Tibial nerve (tissue), 4 donors: ENCODE results near the gene SEPTIN1. TPM values are rescaled to one million over a fixed set of nuclear protein-coding genes. Genes with fewer than 3 reads are reported as not detected.
"Not testable (repeated sequence)": the region's sequence is repeated elsewhere in the genome, so short reads cannot be mapped to it uniquely, and the experiment has no call there.

Experiments
- DNase-seq, 2 donors: peaks; one replicate each; pipeline ENCODE4 v3.0.0-alpha.2; 2019; ENCODE audit warnings: low spot score in 2 of 2
- H3K27ac ChIP-seq, 4 donors: fragments of 200-600 bp; sonication (generic) in 3 of 4; one replicate each; pipeline ENCODE4 v1.5.1; 2017 to 2019; ENCODE audit warnings: mild to moderate bottlenecking in 1 of 4
- H3K27me3 ChIP-seq, 2 donors: fragments of 200-600 bp; sonication (generic) in 1 of 2; one replicate each; pipeline versions ENCODE4 v1.5.1 to v1.6.0; 2017 to 2019
- H3K36me3 ChIP-seq, 3 donors: fragments of 200-600 bp; sonication (generic); one replicate each; pipeline ENCODE4 v1.5.1; 2018 to 2019
- H3K4me1 ChIP-seq, 4 donors: fragments of 200-600 bp; sonication (generic) in 3 of 4; one replicate each; pipeline ENCODE4 v1.5.1; 2017 to 2019
- H3K4me3 ChIP-seq, 4 donors: fragments of 200-600 bp; sonication (generic) in 3 of 4; one replicate each; pipeline ENCODE4 v1.5.1; 2017 to 2019; ENCODE audit warnings: mild to moderate bottlenecking in 1 of 4, moderate library complexity in 1 of 4
- H3K9me3 ChIP-seq, 4 donors: fragments of 200-600 bp; sonication (generic) in 3 of 4; one replicate each; pipeline ENCODE4 v1.5.1; 2017 to 2019
- CTCF ChIP-seq, 5 experiments: fragments of 200-600 bp in 3 of 5; fragments of 450-650 bp in 2 of 5; sonication (generic) in 3 of 5; IDR thresholded peaks; one replicate each; pipeline ENCODE4 v1.5.1; 2016 to 2019; ENCODE audit warnings: antibody characterized with exemption in 5 of 5, mild to moderate bottlenecking in 3 of 5, moderate library complexity in 2 of 5
- EP300 ChIP-seq, 2 donors: sonication (generic); formaldehyde crosslinking; IDR thresholded peaks; one replicate each; pipeline ENCODE4 v1.6.1; 2017; ENCODE audit warnings: antibody characterized with exemption in 2 of 2, mild to moderate bottlenecking in 1 of 2
- POLR2A ChIP-seq, 2 donors: fragments of 450-650 bp; IDR thresholded peaks; one replicate each; pipeline ENCODE4 v1.6.1; 2017; ENCODE audit warnings: antibody characterized with exemption in 2 of 2, mild to moderate bottlenecking in 2 of 2, moderate library complexity in 2 of 2
- WGBS, 2 donors: methylation state at CpG; one replicate each; pipeline ENCODE4 v1.1.5; 2018; 5-methylcytosine and 5-hydroxymethylcytosine counted together
- small RNA-seq: library from RNA; depleted of rRNA; stranded (forward); fragments of <200 nt; gene quantifications from one replicate; pipeline ENCODE3, GENCODE V24; 2016
- total RNA-seq, 4 donors: library from RNA; depleted of rRNA; stranded (reverse); fragments of >200 nt; gene quantifications; one replicate each; pipeline ENCODE4 v1.1.0, GENCODE V29; 2016

Gene SEPTIN1
- total RNA-seq, 4 donors from 2014 or later, result 1.4 to 4.8 (median 3.6) TPM; not detected in 1

GRCh38 chr16:30335598-30336474 is 46.5 kb downstream of the SEPTIN1 start:
- Histone ChIP-seq H3K27ac (peak overlapping the region in 3 of 4 donors; percentile 93 to 99 (median 97)), H3K36me3 (no peaks in the 10 kb centered on the region), H3K4me1 (peaks cover 0 to 7% (median 5%) of the 10 kb centered on the region in 4 donors), H3K27me3 (no peaks in the 10 kb centered on the region), H3K4me3 (peak overlapping the region; percentile 60 to 95 (median 80)), H3K9me3 (no peaks in the 10 kb centered on the region)
- no peak for DNase-seq
- no peak for TF ChIP-seq CTCF (IDR thresholded peaks at IDR 0.05)
- TF ChIP-seq POLR2A (IDR thresholded peaks at IDR 0.05), result no peak
- no peak for TF ChIP-seq EP300 (IDR thresholded peaks at IDR 0.05)
- WGBS, 2 donors, result 42 to 45% methylated on average over 17 of the region's 17 CpGs

GRCh38 chr16:30335028-30335597 is 47.2 kb downstream of the SEPTIN1 start:
- peak overlapping the region; percentile 93 to 99 (median 96) for H3K27ac ChIP-seq
- H3K9me3 ChIP-seq, H3K4me1 ChIP-seq, H3K27me3 ChIP-seq, H3K36me3 ChIP-seq: not testable (repeated sequence)
- TF ChIP-seq POLR2A (IDR thresholded peaks at IDR 0.05) (peak; percentile 44 to 95), CTCF (IDR thresholded peaks at IDR 0.05) (peak in 2 of 5 experiments; percentile 13 to 30), EP300 (IDR thresholded peaks at IDR 0.05) (peak in 1 of 2 donors; percentile 71)
- 0% methylated on average over 39 to 43 of the region's 70 CpGs for WGBS, 2 donors
- peak; percentile 73 to 74 for DNase-seq
- peak overlapping the region; percentile 60 to 95 (median 80) for H3K4me3 ChIP-seq

- 0 to 2% methylated on average over 5 to 10 of the region's 33 CpGs for WGBS, 2 donors
- peak overlapping the region; percentile 93 to 99 (median 96) for H3K27ac ChIP-seq
- not testable (repeated sequence) for H3K27me3 ChIP-seq, H3K4me1 ChIP-seq, H3K9me3 ChIP-seq, H3K36me3 ChIP-seq
- DNase-seq, result peak; percentile 41 to 49
- peak overlapping the region; percentile 60 to 95 (median 80) for H3K4me3 ChIP-seq
These were observed 47.8 kb downstream of the SEPTIN1 start for GRCh38 chr16:30334473-30334989.

Small RNA genes lying within 50 kb of the gene (small RNA-seq; reads per million reads assigned to genes)
- not detected for gene RF00406

Other genes with a start within 250 kb of the SEPTIN1 start
- 10 to 100 TPM; 35.0 to 66.9 (median 47.1) TPM for gene CORO1A, start 199.0 kb downstream of the SEPTIN1 start, total RNA-seq
- 100 to 1,000 TPM; 218 to 491 (median 322) TPM for gene BOLA2B, start 188.9 kb downstream of the SEPTIN1 start, total RNA-seq
- gene SLX1A, start 188.7 kb downstream of the SEPTIN1 start, total RNA-seq, result 10 to 100 TPM; 45.7 to 68.7 (median 52.8) TPM
- gene SULT1A3, start 183.3 kb downstream of the SEPTIN1 start, total RNA-seq, result 10 to 100 TPM in 3 of 4 donors, 1 to 10 TPM in 1; 9.8 to 55.3 (median 32.9) TPM
- 1 to 10 TPM; 5.1 to 9.6 (median 7.4) TPM for gene NPIPB13, start 134.1 kb downstream of the SEPTIN1 start, total RNA-seq
- 10 to 100 TPM; 31.8 to 42.7 (median 36.1) TPM for gene CD2BP2, start 27.3 kb downstream of the SEPTIN1 start, total RNA-seq
- 10 to 100 TPM; 25.6 to 52.2 (median 31.1) TPM for gene TBC1D10B, start 12.1 kb downstream of the SEPTIN1 start, total RNA-seq
- gene MYL11, start 7.8 kb downstream of the SEPTIN1 start, total RNA-seq, result not detected
- 1 to 10 TPM; 5.5 to 7.5 (median 7.3) TPM for gene ZNF48, start 12.9 kb upstream of the SEPTIN1 start, total RNA-seq
- gene ZNF771, start 25.0 kb upstream of the SEPTIN1 start, total RNA-seq, result 10 to 100 TPM; 35.8 to 48.2 (median 43.0) TPM
- gene DCTPP1, start 47.5 kb upstream of the SEPTIN1 start, total RNA-seq, result 10 to 100 TPM; 12.1 to 20.7 (median 16.1) TPM
- gene SEPHS2, start 63.3 kb upstream of the SEPTIN1 start, total RNA-seq, result 10 to 100 TPM; 26.2 to 36.5 (median 33.5) TPM
- gene ITGAL, start 90.2 kb upstream of the SEPTIN1 start, total RNA-seq, result 1 to 10 TPM; 2.4 to 8.8 (median 2.9) TPM
- 10 to 100 TPM; 22.8 to 40.2 (median 31.8) TPM for gene ZNF768, start 144.0 kb upstream of the SEPTIN1 start, total RNA-seq
- gene ZNF747, start 152.3 kb upstream of the SEPTIN1 start, total RNA-seq, result 10 to 100 TPM; 17.4 to 22.2 (median 19.6) TPM
- 10 to 100 TPM; 12.5 to 16.7 (median 15.3) TPM for gene ZNF764, start 175.8 kb upstream of the SEPTIN1 start, total RNA-seq
- gene ZNF688, start 189.2 kb upstream of the SEPTIN1 start, total RNA-seq, result 10 to 100 TPM; 15.7 to 28.6 (median 22.9) TPM
- gene ZNF785, start 203.1 kb upstream of the SEPTIN1 start, total RNA-seq, result 10 to 100 TPM; 12.0 to 17.1 (median 14.9) TPM
- 10 to 100 TPM in 2 of 4 donors, 1 to 10 TPM in 2; 7.8 to 11.7 (median 10.0) TPM for gene ZNF689, start 227.8 kb upstream of the SEPTIN1 start, total RNA-seq